ENCODE measurements around the gene OR2V2.
"Not testable (repeated sequence)": the region's sequence is repeated elsewhere in the genome, so short reads cannot be mapped to it uniquely, and the experiment has no call there.

OR2V2 gene

DNA sequence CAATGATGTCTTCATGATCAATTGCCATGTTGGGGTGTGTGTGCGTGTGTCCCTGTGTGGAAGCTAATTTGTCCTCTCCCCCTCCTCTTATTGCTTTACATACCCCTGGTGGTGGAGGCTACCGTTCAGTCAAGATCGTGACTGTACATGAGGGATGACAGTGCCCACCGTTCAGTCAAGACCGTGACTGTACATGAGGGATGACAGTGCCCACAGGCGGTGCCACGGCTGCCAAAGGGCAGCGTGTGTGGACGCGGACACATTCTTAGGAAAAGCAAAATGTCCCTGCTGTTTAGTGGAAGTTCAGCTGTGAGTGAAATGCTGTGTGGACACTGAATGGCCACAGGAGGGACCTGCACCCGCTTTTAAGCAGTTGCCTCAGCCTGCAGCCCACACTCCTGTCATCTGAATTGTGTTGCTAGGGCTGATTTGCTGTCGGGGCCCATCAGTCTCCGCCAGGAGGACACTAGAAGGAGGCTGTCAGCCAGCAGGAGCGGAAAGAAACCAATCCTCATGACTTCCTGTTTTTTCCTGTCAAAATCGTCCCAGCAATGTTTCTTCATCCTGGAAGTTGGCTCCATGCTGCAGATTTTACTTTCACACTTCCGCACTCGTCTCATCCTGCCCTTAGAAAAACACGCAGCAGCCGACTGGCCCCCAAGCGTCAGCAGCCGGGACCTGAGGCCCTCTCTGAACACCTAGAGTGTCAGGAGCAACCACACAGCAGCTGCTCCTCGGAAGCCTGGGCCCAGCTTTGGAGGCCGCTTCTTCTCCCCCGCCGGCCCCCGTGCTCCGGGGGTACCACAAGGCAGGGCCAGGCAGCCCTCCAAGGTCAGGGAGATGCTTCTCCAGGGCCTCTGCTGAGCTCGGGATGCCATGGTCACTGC is 25.5 kb upstream of the OR2V2 start:
- TF ChIP-seq, protein P1, sequence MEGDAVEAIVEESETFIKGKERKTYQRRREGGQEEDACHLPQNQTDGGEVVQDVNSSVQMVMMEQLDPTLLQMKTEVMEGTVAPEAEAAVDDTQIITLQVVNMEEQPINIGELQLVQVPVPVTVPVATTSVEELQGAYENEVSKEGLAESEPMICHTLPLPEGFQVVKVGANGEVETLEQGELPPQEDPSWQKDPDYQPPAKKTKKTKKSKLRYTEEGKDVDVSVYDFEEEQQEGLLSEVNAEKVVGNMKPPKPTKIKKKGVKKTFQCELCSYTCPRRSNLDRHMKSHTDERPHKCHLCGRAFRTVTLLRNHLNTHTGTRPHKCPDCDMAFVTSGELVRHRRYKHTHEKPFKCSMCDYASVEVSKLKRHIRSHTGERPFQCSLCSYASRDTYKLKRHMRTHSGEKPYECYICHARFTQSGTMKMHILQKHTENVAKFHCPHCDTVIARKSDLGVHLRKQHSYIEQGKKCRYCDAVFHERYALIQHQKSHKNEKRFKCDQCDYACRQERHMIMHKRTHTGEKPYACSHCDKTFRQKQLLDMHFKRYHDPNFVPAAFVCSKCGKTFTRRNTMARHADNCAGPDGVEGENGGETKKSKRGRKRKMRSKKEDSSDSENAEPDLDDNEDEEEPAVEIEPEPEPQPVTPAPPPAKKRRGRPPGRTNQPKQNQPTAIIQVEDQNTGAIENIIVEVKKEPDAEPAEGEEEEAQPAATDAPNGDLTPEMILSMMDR (IDR thresholded peaks at IDR 0.05): no peak
- DNase-seq (ENCODE audit: low spot score): no peak

DNA sequence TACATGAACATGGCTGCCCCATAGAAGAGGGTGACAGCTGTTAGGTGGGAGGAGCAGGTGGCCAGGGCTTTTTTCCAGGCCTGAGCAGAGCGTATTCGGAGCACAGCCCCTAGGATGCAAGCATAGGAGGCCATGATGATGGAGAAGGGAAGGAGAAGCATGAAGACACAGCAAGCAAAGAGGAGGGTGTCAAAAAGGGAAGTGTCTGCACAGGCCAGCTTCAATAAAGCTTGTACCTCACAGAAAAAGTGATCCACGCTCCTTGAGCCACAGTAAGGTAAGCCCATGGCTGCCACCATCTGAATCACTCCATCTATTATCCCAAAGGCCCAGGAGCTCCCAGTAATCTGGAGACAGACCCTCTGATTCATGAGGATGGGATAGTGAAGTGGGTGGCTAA is 22.9 kb upstream of the OR2V2 start:
- DNase-seq (ENCODE audit: low spot score): no peak
- no peak overlapping the region for H3K4me3 ChIP-seq
- H3K27ac ChIP-seq: no peak overlapping the region
- TF ChIP-seq, protein P1 (IDR thresholded peaks at IDR 0.05): no peak

More for the DNA sequence above, 25.5 kb upstream of the OR2V2 start:
- no peak overlapping the region for H3K4me3 ChIP-seq
- peak overlapping the region in 1 of 2 donors; percentile 58 for H3K27ac ChIP-seq

DNA sequence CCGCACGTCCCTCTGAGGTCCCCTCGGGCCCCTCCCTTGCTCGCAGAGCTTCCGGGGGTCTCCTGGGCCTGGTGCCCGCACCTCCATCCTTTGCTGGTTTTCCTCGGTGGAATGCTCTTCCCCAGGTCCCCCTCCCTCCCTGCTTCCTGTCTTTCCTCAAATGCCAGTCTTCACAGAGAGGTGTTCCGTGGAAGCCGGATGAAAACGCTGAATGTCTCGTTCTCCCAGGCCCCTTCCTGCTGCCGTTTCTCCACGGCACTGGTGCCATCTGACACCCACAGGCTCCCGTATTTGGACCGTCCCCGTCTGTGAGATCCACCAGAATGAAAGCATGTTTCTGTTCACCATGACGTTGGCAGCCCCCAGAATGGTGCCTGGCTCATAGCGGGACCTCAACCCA is 20.5 kb upstream of the OR2V2 start:
- no peak overlapping the region for H3K4me3 ChIP-seq
- DNase-seq (ENCODE audit: low spot score): no peak
- H3K27ac ChIP-seq: no peak overlapping the region
- TF ChIP-seq, protein P1 (IDR thresholded peaks at IDR 0.05): no peak

DNA sequence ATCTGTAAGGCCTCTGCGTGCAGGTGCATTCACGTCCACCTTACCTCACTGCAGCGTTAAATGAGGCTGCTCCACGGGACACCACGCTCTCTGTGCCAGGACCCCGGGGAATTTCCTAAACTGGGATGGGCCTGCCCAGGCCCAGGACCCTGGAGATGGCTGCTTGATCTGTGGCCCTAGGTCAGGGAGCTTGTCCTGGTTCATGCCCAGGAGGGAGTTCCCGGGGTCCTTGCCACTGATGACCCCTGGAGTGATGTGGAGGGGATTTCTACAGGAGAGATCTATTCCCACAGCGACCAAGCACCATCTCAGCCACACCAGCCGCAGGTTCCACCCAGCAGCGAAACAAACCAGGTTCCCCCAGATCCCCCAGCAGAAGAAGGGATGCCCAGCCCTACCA is 19.9 kb upstream of the OR2V2 start:
- H3K27ac ChIP-seq: no peak overlapping the region
- DNase-seq (ENCODE audit: low spot score): peak; percentile 68
- no peak overlapping the region for H3K4me3 ChIP-seq
- TF ChIP-seq, protein P1 (IDR thresholded peaks at IDR 0.05): no peak

DNA sequence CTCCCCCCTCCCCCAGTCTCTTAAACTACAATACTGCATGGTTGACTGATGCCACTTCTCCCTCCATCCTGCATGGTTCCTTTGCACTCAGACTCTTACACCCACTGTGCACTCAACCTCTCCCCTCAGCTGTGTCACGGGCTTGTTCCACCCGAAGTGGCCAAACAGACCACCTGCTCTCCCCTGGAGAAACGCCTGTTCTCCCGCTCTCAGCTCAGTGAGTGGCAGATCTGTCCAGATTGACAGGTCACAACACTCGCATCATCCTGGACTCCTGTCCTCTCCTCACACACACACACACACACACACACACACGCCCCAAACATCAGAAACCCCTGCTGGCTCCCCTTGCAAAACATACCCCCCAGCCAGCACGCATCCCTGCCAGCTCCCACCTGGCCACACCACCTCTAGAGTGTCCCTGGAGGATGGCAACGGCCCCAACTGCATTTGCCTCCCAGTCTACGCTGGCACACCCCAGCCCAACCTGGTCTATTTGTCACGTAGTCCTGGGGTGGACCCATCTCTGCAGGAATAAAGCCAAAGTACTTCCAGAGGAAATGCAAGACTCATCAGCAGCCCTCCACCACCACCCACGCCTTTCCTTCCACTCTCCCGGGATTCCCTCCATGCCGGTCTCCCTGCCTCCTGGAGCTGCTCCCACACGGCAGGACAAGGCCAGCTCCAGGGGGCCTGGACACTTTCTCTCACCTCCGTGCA is 19.3 kb upstream of the OR2V2 start:
- Histone ChIP-seq H3K4me3 (no peak overlapping the region), H3K27ac (no peak overlapping the region)
- TF ChIP-seq, protein P1 (IDR thresholded peaks at IDR 0.05): no peak
- peak; percentile 58 for DNase-seq (ENCODE audit: low spot score)

DNA sequence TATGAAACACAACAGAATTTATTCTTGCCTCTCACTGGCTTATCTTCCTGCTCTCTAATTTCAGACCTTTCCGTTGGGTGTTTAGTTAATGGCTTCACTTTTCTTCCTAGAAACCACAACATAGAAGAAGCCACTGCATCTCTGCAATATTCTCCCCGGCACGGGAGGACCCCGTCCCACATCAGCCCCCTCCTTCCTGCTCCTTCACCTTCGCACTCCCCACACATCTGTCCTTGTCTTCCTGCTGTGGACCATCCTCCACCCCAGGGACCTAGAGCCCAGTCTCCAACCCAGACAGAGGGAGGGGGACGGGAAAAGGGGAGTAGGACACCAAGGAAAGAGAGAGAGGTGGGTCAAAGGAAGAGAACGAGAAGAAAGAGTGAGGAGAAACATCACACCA is 17.8 kb upstream of the OR2V2 start:
- no peak for DNase-seq (ENCODE audit: low spot score)
- TF ChIP-seq, protein P1 (IDR thresholded peaks at IDR 0.05): no peak
- Histone ChIP-seq H3K4me3 (no peak overlapping the region), H3K27ac (no peak overlapping the region)

DNA sequence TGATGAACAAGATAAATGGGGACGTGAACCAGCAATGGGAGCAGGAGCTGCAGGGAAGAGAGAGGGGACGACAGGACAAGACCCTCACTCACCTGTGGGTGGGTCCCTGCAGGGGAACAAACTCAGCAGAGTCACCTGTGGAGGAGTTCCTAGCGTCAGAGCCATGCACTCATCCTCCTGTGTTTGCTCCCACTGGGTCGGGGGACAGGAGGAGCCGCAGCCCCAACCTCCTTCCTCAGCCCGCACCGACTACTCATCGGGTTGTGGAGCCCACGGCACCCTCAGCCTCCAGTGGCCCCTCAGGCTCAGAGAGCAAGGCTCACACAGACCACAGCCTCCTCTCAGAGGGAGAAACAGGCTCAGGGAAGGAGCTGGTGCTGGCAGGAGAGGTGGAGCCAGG is 17.3 kb upstream of the OR2V2 start:
- H3K27ac ChIP-seq, H3K4me3 ChIP-seq: not testable (repeated sequence)
- DNase-seq (ENCODE audit: low spot score): peak; percentile 55
